ENCODE results near the gene LRRC39.
"Not testable (repeated sequence)": the region's sequence is repeated elsewhere in the genome, so short reads cannot be mapped to it uniquely, and the experiment has no call there.

Gene LRRC39

GRCh38 chr1:100178091-100178490 lies at the start of gene LRRC39:
LRRC39 (minus strand) TSS chr1:100178256; CDS start chr1:100168516, 9,740 bp downstream.
- DNase-seq = no peak

DNA sequence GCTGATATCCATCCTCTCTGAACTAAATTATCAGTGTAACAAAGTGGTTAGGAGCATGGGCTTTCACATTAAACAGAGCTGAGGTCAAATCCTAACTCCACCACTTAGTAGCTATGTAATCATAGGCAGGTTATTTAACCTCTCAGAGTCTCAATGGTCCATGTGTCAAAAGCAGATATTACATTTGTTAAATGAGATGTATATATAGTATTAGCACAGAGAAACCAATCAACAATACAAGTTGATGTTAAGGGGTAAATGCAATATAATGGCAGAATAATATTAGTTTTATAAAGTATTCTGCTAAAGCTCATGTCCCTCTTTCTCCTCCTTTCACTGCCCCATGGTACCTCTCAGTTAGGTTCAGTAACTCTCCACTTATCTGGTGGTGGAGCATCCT lies 44.4 kb upstream of the LRRC39 start:
- no peak for DNase-seq

DNA sequence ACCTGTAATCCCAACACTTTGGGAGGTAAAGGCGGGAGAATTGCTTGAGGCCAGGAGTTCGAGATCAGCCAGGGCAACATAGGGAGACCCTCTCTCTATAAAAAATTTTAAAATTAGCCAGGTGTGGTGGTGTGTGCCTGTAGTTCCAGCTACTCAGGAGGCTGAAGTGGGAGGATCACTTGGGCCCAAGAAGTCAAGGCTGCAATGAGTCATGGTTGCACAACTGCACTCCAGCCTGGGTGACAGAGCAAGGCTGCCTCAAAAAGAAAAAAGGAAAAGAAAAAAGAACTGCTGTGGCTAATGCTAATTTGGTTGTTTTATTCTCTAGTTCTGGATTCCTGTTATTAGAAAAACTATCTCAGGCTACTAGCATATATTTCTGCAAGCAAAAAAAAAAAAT lies 41.8 kb upstream of the LRRC39 start:
- DNase-seq = peak; percentile 34

GRCh38 chr1:100219457-100219856 lies 41.4 kb upstream of the LRRC39 start:
- no peak for DNase-seq

GRCh38 chr1:100217834-100218233 lies 39.8 kb upstream of the LRRC39 start:
- DNase-seq = no peak

GRCh38 chr1:100215101-100215500 lies 37.0 kb upstream of the LRRC39 start:
- no peak for DNase-seq

DNA sequence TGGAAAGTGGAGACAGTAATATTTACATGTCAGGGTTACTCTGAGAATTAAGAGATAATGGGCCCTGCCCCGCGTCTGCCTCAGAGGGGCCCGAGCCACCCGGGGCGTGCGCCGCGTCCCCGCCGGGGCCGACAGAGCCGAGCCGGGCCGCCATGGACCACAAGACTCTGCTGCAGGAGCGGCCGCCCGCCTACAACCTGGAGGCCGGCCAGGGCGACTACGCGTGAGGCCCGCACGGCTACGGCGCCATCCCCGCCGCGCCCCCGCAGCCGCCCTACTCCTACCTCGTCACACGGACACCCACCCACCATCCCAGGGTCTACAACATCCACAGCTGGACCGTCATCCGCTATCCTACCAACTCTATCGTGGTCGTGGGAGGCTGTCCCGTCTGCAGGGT lies 35.1 kb upstream of the LRRC39 start:
- DNase-seq = no peak

DNA sequence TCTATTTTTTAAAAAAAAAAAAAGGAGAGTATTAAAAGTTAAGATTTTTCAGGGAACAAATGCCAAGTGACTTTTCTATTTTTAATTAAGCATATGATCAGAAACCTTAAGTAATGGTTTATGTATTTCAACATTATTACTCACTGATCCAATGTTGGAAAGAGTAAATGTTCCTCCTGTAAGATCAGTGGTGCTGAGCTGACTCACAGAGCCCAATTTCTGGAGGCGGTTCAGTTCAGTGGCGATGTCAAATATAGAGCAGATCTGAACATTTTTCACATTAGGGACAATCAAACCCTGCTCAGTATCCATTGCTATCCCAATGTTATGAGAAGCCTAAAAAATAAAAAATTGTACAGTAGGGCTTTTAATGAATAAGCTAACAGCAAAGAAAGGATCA lies 28.2 kb upstream of the LRRC39 start:
- no peak for DNase-seq

GRCh38 chr1:100205593-100205992 lies 27.5 kb upstream of the LRRC39 start:
- not testable (repeated sequence) for DNase-seq

DNA sequence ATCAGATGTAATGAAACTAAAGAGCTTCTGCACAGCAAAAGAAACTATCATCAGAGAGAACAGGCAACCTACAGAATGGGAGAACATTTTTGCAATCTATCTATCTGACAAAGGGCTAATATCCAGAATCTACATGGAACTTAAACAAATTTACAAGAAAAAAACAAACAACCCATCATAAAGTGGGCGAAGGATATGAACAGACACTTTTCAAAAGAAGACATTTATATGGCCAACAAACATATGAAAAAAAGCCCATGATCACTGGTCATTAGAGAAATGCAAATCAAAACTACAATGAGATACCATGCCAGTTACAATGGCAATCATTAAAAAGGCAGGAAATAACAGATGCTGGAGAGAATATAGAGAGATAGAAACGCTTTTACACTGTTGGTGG lies 27.0 kb upstream of the LRRC39 start:
- DNase-seq = not testable (repeated sequence)

DNA sequence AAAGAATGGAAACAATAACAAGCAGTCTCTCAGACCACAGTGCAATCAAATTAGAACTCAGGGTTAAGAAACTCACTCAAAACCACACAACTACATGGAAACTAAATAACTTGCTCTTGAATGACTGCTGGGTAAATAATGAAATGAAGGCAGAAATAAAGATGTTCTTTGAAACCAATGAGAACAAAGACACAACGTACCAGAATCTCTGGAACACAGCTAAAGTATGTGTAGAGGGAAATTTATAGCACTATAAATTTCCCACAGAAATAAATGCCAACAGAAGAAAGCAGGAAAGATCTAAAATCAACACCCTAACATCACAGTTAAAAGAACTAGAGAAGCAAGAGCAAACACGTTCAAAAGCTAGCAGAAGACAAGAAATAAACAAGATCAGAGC lies 24.6 kb upstream of the LRRC39 start:
- not testable (repeated sequence) for DNase-seq

DNA sequence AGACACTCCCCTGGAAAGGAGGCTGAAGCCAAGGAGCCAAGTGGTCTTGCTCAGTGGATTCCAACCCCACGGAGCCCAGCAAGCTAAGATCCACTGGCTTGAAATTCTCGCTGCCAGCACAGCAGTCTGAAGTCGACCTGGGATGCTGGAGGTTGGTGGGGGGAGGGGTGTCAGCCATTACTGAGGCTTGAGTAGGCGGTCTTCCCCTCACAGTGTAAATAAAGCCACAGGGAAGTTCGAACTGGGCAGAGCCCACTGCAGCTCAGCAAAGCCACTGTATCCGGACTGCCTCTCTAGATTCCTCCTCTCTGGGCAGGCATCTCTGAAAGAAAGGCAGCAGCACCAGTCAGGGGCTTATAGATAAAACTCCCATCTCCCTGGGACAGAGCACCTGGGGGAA lies 22.0 kb upstream of the LRRC39 start:
- DNase-seq = not testable (repeated sequence)

DNA sequence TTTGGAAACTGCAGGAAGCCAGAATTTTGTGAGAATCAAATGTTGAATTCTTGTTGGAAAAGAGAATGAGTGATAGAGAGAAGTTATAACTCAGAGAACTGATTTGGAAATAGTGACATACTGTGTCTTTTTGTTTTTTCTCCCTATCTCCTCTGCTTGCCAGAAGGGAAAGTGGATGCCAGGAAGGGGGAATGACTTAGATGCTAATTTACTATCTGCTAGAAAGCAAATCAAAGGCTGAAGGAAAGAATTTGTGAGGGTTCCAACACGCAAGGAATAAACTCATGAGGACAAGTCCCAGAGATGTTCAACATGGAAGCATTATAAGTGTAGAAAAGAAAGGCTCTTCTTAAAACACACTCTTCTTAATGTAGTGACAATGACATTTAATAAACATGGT lies 20.5 kb upstream of the LRRC39 start:
- no peak for DNase-seq

GRCh38 chr1:100188617-100189016 lies 10.6 kb upstream of the LRRC39 start:
- peak; percentile 21 for DNase-seq

DNA sequence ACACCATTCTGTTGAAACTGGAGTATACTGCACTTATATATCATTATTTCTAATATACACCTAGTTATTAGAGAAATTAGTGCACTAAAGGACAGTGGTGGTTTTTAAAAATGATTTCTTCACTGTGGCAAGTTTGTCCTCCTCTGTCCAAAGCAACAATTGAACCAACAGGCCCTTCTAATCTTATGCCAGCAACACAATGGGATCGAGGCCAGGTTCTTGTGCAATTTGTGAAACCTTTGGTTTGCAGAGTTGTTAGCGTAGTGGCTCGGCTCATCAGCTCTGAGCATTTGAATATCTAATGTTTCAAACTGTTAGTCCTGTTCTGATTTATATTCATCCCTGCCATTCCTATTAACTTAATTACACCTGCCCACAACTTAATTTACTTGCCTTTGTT lies 9.9 kb upstream of the LRRC39 start:
- no peak for DNase-seq

GRCh38 chr1:100184536-100184935 lies 6.5 kb upstream of the LRRC39 start:
- no peak for DNase-seq

DNA sequence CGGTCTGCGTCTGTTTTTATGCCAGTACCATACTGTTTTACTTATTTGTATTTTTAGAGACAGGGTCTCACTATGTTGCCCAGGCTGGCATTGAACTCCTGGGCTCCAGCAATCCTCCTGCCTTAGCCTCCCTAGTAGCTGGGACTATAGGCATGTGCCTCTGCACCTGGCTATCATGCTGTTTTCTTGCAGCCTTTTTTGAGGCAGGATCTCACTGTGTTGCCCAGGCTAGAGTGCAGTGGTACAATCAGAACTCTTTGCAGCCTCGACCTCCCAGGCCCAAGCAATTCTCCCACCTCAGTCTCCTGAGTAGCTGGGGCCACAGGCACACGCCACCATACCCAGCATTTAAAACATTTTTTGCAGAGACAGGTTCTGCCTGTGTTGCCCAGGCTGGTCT lies 5.3 kb upstream of the LRRC39 start:
- no peak for DNase-seq

- no peak for DNase-seq
Measured at GRCh38 chr1:100177295-100178041, 588 bp downstream of the LRRC39 start.

- DNase-seq = no peak
Measured at GRCh38 chr1:100168051-100168450, 10.0 kb downstream of the LRRC39 start.

DNA sequence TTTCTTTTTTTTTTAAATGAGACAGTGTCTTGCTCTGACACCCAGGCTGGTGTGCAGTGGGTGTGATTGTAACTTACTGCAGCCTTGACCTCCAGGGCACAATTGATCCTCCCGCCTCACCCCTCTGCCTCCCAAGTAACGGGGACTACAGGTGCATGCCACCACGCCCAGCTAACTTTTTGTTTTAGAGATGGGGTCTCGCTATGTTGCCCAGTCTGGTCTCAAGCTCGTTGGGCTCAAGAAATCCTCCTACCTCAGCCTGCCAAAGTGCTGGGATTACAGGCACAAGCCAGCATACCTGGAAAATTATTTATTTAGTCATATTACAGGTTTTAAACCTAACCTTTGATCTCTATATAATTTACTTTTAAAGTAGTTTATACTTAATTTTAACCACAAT lies 13.4 kb downstream of the LRRC39 start:
- no peak for DNase-seq

GRCh38 chr1:100164216-100164615 lies 13.8 kb downstream of the LRRC39 start:
- DNase-seq = no peak

- DNase-seq = no peak
Measured at GRCh38 chr1:100162881-100163280, 15.2 kb downstream of the LRRC39 start.

GRCh38 chr1:100152271-100152670 lies 25.8 kb downstream of the LRRC39 start:
- no peak for DNase-seq

- DNase-seq = no peak
Measured at GRCh38 chr1:100151679-100152078, 26.4 kb downstream of the LRRC39 start.

- DNase-seq = no peak
Measured at GRCh38 chr1:100147875-100148274, 30.2 kb downstream of the LRRC39 start.

Measured in EL (cell line).